Measurements from ENCODE around the gene HIP1.
"Not testable (repeated sequence)": the region's sequence is repeated elsewhere in the genome, so short reads cannot be mapped to it uniquely, and the experiment has no call there.

HIP1 gene

GRCh38 chr7:75738975-75739795 is 444 bp upstream of the HIP1 start:
- DNase-seq (ENCODE audit: low spot score), result peak; percentile 98

DNA sequence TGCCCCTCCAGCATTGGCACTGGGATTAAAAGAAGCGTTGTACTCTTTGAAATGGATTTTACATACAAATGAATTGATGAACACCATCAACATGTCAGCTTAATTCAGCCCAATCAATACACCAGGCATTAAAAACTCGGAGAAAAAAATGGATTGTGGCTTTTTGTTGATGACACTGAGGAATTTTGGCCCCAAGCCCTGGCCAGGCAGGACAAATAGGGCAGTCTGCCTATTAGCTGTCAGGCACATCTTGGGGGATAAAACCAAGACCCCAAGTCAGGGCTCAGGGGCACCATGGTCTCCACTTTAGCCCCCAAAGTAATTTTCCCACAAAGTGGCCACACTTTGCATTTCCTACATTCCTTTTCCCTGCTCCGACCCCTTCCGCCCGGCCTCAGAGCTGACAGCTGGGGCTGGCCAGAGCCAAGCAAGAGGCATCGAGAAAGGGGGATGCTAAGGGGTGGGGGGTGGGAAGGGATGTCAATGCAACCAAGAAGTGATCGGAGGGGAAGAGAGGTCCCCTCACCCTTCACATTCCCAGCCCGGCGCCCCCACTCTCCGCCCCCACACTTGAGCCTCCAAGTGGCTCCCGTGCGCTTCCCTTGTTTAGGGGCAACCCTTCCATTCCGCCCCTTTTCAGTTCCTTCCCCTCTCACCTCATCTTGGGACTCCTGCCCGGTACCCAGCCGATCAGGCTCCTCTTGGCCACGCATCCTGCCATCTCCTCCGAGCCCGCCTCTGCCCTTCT is 711 bp downstream of the HIP1 start:
- DNase-seq (ENCODE audit: low spot score), result no peak

GRCh38 chr7:75735581-75736350 is 3.0 kb downstream of the HIP1 start:
- no peak for DNase-seq (ENCODE audit: low spot score)

GRCh38 chr7:75734586-75735458 is 3.9 kb downstream of the HIP1 start:
- no peak for DNase-seq (ENCODE audit: low spot score)

- no peak for DNase-seq (ENCODE audit: low spot score)
These were observed 5.7 kb downstream of the HIP1 start for GRCh38 chr7:75732764-75733630.

DNA sequence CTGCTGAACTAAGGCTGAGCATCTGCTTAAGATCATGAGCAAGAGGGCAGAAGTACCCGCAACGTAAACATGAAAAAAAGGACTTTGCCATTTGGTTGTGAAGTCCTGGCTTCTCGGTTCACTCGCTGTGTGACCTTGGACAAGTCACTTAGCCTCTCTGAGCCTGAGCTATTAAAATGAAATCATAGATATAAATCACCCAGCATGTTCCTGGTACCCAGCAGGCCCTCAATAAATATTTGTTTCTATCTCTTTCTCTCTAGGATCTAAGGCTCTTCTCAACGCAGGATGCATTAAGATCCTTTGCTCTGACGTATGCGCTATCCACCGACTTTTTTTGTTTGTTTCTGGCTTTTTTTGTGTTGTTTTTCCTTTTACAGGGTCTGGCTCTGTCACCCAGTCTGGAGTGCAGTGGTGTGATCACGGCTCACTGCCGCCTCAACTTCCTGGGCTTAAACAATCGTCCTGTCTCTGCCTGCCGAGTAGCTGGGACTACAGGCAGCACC is 6.7 kb downstream of the HIP1 start:
- no peak for DNase-seq (ENCODE audit: low spot score)

DNA sequence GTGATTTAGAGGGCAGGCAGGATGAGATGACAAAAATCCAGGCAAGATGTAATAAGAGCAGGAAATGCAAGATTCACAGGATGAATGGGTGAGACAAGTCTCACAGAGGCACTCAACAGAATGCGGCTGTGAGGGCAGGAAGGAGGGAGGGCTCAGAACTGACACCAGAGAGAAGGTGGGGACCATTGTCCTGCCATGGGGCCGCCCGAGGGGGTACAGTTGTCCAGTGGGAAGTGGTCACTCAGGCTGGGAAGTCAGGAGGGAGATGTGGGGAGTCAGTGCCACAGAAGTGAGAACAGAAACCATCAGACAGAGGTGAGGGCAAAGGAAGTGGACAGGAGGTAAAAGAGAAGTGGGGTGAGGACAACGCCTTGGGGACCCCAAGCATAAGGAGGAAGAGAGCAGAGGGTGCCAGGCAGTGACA is 8.9 kb downstream of the HIP1 start:
- DNase-seq (ENCODE audit: low spot score), result no peak

DNA sequence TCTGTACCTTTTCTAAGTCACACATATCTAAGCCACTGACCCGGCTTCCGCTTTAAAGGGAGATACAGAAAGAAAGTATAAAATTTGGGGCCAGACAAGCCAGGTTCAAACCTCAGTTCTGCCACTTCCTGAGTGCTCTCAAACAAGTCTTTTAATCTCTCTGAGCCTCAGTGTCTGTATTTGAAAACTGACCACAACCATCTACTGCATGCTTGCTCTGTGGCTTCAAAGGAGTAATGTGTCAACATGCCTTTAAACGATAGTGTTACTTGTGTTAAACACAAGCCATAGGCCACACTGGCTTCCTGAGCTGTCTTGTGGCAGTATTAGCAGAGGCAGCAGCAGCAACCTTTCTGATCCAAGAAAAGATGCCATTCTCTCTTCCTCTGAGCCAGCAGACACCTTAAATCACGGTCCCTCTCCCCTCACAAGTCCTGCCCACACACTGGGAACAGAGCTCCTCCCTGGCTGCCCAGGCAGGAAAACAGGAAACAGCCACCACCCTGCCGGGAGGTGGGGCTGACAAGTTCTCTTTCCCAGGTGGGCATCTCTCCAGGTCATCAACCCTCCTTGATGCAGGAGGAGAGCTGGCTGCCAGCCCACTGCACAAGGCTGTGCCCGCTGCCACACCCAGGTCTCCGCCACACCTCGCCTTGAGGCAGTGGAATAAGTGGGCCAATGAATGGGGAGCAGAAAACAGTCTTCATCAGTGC is 10.7 kb downstream of the HIP1 start:
- no peak for DNase-seq (ENCODE audit: low spot score)

- DNase-seq (ENCODE audit: low spot score), result not testable (repeated sequence)
These were observed 11.4 kb downstream of the HIP1 start for GRCh38 chr7:75727351-75727750.

DNA sequence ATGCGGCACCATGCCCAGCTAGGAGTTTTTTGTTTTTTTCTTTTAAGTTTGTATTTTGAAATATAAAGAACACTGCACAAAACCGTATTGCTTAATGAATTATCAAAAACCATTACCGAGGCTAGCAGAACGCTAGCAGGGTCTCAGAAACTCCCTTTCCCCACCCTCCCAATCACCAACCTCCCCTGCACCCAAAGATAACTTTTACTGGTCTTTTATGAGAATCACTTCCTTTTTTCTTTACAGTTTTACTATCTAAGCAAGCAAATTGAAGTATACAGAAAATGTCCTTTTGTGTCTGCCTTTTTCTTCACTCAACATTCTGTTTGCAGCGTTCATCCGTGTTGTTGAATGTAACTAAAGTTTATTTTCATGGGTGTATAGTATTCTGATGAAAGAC is 13.4 kb downstream of the HIP1 start:
- DNase-seq (ENCODE audit: low spot score), result no peak

DNA sequence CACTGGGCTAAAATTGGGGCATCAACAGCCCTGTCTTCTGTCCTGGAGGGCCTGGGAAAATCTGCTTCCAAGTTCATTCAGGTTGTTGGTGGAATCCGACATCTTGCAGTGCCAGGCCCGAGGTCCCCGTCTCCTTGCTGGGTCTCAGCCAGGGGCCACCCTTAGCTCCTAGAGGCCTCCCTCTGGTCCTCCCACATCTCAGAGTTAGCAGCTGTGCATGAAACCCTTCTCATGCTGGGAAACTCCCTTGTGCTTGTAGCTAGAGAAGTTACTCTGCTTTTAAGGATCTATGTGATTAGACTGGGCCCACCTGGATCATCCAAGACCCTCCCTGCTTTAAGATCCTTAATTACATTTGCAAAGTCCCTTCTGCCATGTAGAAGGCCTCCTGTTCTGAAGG is 15.3 kb downstream of the HIP1 start:
- DNase-seq (ENCODE audit: low spot score), result no peak

DNA sequence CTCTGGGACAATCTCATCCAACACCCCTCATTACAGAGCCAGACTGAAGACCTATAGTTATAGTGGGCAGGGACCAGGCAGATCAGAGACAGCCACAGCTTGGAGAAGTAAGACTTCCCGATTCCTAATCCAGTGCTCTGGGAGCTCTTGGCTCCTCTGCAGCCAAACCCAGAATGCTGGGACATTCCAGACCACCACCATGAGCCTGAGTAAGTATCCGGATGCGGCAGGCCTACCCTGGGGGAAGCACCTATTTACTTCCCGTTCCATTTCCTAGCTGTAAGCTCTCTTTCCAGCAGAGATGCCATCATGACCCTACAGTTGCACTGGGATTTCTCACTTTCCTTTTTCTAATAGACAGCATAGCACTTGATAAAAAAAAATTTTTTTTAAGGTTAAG is 16.4 kb downstream of the HIP1 start:
- no peak for DNase-seq (ENCODE audit: low spot score)

DNA sequence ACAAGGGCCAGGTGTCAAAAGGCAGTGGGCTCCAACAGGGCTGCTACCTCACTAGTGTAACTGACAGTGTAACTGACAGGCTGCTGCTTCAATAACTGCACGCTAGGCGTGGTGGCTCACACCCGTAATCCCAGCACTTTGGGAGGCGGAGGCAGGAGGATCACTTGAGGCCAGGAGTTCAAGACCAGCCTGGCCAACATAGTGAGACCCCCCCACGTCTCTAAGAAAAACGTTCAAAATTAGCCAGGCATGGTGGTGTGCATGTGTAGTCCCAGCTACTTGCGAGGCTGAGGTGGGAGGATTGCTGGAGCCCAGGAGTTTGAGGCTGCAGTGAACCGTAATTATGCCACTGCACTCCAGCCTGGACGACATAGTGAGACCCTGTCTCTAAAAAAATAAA is 16.8 kb downstream of the HIP1 start:
- DNase-seq (ENCODE audit: low spot score), result not testable (repeated sequence)

DNA sequence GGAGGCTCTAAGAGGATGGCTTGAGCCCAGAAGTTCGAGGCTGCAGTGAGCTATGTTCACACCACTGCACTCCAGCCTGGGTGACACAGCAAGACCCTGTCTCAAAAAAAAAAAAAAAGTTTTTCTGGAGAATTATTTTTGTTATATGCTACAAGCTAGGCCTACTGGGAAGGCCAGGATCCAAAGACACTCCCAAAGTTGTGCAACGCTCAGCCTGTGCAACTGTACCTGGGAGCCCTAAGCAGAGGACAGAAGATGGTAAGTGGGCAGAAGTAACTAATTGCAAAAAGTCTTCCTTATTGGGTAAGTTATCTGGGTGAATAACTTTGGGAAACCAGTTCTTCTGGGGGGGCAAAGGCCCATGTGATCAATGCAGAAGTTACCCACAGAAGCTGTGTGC is 17.3 kb downstream of the HIP1 start:
- no peak for DNase-seq (ENCODE audit: low spot score)

- DNase-seq (ENCODE audit: low spot score), result no peak
These were observed 19.1 kb downstream of the HIP1 start for GRCh38 chr7:75719626-75720025.

DNA sequence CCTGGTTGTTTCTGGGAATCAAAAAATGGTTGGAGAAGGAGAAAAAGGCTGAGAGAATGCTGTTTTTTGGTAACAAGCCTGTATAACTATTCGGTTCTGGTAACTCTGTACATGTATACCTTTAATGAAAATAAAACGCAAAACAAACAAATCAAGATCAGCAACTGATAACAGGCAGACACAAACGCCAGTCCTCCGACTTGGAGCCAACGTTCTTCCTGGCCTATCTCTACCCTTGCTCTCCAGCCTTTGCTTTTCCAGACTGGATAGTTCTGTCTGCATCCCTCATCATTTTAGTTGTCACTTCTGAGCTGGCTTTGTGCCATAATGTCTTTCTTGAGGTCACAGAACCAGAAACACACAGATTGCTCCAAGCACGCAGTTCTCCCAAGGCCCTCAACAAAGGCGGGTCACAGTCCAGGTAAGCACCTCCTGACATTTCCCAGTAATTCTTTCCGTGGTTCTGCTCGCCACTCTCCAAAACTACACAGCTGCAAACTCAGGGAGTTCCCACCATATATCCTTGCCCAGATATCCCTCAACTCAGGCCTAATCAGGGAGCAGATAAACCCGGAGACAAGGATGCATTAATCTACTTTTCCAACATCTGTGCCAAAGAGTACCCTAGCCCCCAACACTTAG is 20.2 kb downstream of the HIP1 start:
- DNase-seq (ENCODE audit: low spot score), result no peak

GRCh38 chr7:75717746-75718145 is 21.0 kb downstream of the HIP1 start:
- not testable (repeated sequence) for DNase-seq (ENCODE audit: low spot score)

- DNase-seq (ENCODE audit: low spot score), result no peak
These were observed 21.6 kb downstream of the HIP1 start for GRCh38 chr7:75716992-75717626.

DNA sequence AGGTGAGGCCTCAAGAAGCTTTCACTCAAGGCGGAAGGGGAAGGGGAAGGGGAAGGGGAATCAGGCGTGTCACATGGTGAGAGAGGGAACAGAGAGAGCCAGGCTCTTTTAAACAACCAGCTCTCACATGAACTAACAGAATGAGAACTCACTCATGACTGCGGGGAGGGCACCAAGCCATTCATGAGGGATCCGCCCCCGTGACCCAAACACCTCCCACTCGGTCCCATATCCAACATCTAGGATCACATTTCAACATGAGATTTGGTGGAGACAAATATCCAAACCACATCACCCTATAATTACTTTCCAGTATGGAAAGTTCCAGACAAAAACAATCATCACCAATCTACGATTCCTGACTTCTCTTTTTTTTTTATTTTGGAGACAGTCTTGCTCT is 22.9 kb downstream of the HIP1 start:
- DNase-seq (ENCODE audit: low spot score), result no peak

All from kidney capillary endothelial cell (primary cell).